ENCODE data around the gene SWI5.
A peak's percentile ranks its signal among the peaks of the same experiment; 100 is the strongest.
"Not testable (repeated sequence)": the region's sequence is repeated elsewhere in the genome, so short reads cannot be mapped to it uniquely, and the experiment has no call there.

The SWI5 gene

DNA sequence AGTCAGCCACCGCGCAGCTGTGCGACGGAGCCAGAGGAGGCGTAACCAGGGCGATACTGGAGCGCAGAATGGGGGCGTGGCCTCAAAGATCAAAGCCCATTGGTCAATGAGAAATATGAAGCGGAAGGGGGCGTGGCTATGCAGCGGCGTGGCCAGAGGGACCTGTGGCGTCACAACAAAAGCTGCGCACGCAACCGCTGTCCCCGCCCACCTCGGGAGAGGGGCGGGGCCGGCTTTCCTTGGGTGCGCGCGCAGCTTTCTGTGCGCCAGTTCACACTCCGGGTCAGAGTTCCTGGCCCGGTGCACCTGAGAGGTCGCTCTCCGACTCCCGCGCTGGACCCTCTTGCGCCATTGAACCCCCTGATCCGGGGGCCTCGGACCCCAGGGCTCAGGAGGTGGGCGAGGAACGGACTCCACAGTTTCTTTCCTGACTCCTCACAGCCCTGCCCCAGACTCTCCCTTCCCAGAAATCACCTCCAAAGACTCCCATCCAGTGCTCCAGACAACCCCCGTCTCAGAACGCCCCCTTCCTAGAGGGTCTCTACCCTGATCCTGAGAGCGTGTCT lies at the start of gene SWI5:
SWI5 (plus strand) TSS at position 269 of the 566 bp plus-strand sequence.
- DNase-seq, result peak; percentile 99

DNA sequence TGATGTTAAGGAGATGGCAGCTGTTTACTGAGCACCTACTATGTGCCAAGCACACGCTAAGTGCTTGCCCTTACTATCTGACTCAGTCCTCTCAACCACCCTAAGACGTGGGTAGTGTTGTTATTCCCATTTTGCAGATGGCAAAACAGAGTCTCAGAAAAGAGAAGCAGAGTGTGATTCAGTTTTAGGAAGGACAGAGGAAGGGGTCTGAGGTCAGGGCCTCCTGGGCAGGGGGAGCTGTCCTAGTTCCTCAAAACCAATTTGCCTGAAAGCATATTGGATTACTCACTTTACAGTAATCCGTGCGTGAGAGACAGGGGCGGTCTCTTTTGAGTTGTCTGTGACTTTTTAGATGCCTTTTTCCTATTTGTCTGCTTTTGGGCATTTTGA lies 49.7 kb upstream of the SWI5 start:
- DNase-seq, result peak; percentile 89

DNA sequence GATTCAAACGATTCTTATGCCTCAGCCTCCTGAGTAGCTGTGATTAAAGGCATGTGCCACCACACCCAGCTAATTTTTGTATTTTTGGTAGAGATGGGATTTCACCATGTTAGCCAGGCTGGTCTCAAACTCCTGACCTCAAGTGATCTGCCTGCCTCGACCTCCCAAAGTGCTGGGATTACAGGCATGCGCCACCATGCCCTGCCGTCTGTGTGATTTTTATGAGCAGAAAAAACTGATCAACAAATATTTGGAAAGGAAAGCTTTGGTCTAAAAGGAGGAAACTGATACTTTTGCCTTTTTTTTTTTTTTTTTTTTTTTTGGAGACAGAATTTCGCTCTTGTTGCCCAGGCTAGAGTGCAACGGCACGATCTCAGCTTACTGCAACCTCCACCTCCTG lies 45.2 kb upstream of the SWI5 start:
- DNase-seq, result not testable (repeated sequence)

DNA sequence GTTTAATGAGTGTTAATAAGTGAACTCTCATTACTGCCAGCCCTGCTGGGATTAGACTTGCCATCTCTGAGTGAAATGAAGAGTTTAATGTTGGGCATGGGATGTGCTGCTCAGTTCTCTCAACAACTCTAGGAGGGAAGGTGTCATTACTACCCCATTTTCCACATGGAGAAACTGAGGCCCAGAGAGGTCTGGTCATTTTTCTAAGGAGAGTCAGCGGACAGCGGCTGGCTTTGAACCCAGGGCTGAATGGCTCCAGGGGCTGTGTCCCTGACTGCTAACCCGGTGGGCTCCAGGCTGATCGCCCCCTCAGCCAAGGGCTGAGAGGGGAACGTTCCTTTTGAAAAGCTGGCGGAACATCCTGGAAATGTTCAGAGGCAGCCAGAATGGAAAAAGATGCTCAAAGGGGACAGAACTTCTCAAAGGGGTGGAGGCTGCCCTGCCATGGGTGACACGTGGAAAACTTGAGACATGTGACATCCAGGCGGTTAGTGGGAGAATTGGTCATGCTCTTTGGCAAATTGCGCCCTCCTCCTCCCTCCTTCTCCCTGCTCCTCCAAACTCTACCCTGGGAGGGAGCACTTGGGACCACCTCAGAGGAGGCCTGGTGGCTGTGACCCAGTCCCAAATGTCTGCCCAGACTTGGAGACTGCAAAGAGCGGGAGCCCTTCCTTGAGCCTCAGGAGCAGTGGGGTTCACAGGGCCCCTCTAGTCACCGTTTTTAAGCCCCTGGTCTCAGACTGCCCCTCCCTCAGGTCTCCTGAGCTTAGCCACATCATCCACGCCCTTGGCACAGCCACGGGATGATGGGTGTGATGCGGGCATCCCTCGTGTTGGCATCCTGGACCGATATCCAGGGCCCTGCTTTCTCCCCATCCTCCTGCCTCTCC lies 44.2 kb upstream of the SWI5 start:
- DNase-seq, result no peak

DNA sequence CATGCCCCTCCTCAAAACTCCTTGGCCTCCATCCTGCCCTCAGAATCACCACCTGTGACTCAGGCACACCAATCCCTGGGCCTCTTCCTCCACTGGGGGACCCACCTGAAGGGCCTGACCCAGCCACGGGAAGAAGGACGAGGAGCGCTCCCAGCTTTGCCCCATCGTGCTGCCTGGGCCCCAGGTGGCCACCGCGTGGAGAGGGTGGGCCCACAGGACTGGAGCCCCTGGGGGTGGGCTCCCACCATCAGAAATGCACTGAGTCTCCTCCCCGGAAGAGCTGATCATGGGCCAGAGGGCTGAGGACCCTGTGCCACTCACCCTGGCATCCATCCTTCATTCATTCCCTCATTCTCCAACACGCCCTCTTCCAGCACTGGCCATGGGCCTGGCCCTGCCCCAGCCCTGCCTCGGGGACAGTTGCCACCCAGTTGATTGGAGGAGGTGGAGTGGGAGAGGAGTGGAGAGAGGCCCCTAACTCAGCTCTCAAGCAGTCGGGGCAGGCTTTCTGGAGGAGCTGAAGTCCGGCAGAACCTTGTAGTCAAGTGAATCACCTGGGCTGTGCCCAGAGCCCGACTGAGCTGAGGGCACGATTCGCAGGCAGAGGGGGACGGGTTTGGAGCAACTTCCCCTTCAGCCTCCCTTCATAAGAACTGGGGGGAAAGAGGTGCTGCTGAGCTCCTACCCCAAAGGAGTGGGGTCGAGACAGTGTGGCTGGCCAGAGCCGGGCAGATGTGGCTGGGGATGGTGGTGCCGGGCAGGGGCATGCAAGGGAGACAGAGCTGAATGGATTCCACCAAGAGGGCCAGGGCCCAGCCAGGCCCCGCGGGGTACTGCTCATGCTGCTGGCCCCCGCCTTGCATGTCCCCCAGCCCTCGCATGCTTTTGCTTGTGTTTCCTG lies 43.3 kb upstream of the SWI5 start:
- DNase-seq, result no peak

DNA sequence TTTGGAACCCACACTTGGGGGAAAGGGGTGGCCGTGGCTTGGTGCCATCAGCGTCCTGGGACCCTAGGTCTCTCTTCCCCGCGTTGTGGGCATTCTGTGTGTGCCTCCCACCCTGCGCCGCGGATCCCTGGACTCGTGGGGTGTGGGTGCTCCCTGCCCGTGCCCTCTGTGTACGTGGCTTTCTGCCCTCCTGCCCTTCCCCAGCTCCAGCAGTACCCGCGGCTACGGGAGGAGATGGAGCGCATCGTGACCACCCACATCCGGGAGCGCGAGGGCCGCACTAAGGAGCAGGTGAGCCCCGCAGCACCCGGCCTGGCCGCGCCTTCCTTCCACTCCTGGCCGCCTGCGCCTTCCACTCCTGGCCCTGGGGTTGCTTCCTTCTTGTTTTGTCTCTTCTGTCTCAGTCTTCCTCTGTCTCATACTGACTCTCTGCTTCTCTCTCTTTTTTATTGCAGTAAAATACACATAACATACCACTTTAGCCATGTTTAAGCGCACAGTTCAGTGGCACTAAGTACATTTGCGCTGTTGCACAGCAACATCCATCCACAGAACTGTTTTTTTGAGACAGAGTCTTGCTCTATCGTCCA lies 42.2 kb upstream of the SWI5 start:
- DNase-seq, result no peak

DNA sequence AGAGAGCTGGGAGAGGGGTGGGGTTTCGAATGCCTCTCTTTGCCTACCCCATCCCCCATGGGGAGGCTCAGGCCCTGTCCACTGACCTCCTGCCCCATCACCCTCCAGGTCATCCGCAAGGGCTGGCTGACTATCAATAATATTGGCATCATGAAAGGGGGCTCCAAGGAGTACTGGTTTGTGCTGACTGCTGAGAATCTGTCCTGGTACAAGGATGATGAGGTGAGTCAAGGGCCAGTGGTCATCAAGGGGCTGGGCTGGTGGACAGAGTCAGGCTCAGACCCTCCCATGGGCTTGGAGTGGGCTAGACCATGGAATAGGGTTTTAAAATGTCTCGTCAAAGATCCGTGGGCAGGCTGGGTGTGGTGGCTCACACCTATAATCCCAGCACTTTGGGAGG lies 34.0 kb upstream of the SWI5 start:
- DNase-seq, result no peak

DNA sequence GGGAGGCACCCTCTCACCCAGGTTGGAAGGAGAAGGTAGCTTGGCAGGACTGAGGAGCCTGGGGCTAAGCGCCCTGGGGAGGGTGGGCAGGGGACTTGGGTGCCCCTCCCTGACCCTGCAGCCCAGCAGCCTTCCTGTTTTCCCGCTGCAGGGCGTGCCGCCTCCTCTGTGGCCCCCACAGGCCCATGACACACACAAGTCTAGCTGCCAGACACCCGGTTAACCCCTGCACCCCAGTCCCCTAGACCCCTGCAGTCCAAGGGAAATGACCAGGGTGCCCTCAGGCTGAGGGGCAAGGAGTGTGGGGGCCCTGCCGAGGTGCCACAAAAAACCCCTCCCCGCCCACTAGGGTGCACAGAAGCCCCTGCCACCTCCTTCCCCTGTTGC lies 33.3 kb upstream of the SWI5 start:
- no peak for DNase-seq

DNA sequence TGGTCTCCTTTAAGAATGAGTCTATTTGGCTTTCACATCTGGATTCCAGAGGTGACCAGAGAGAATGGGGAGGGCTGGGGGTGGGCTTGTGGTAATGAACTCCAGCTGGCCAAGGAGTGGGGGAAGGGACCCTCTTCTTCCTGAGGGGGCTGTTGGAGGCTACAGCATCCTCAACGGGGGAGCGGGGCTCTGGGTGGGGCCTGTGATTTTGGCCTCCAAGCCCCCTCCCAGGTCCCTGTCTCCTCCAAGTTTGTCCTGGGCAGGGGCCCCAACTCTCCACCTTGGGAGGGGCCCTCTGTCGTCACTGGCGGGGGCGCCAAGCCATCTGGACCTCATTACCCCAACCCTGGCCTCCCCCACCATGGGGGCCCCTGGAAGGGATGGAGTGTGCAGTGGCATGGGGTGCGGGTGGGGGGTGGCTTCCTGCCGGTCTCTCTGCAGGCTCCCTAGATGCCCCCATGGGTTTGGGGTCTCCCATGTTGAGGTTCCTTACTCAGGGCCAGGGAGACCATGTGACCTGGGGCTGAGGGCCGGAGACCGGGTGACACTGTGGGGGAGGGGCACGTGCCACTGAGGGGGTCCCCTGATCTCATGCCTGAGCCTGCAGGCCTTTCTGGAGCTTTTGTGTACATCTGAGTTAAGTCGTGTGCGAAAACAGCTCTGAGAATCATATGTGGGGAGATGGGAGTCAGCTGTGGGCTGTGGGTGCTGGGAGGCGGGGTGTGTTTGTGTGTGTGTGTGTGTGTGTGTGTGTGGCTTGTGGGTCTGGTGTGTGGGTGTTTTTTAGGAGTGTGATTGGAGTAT lies 32.7 kb upstream of the SWI5 start:
- DNase-seq, result no peak

DNA sequence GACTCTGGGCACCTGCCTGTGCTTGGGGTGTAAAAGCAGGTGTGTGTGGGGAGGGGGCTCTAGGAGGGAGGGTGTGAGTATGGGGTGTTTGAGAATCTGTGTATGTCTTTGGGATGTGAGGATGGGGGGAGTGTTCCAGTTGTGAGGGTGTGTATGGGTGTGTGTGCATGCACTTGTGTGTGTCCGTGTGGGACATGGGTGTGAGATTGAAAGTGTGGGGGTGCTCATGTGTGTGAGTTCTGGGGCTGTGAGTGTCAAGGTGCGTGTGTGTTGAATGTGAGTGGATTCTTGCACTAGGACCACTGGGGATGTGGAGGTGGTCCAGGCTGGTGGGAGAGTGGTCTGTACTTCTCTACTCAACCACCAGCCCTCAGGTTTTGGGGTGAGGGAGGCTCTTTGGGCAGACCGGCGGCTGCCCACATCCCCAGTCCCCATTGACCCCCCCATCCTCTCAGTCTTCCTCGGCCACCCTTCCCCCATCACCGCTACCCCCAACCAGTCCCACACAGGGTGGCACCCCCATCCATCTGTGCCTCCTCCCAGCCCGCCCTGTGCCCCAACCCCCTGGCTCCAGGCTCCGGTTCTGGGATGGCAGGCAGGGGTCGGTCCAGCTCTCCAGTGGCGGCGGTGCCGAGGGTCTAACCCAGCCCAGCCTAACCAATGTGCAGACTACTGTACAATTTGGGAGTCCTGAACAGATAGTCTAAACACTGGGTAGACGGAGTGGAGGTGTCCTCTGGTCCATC lies 31.8 kb upstream of the SWI5 start:
- no peak for DNase-seq

DNA sequence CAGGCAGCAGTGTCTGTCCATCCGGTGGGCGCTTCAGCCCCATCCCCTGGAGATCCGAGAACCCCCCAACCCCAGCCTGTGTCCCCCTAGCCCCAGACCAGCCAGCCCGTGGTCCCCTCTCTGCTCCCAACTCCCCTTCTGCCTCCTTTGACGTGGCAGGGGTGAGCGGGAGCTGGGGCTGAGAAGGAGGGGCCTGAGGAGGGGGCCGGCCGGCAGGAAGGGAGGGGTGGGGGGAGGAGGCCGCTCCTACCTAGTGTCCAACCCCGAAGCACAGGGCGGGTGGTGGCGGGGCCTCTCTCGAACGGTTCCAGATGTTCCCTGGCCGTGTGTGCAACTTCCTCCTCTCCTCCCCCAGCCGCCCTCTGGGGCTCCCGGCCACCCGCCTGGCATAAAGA lies 31.2 kb upstream of the SWI5 start:
- peak; percentile 84 for DNase-seq

DNA sequence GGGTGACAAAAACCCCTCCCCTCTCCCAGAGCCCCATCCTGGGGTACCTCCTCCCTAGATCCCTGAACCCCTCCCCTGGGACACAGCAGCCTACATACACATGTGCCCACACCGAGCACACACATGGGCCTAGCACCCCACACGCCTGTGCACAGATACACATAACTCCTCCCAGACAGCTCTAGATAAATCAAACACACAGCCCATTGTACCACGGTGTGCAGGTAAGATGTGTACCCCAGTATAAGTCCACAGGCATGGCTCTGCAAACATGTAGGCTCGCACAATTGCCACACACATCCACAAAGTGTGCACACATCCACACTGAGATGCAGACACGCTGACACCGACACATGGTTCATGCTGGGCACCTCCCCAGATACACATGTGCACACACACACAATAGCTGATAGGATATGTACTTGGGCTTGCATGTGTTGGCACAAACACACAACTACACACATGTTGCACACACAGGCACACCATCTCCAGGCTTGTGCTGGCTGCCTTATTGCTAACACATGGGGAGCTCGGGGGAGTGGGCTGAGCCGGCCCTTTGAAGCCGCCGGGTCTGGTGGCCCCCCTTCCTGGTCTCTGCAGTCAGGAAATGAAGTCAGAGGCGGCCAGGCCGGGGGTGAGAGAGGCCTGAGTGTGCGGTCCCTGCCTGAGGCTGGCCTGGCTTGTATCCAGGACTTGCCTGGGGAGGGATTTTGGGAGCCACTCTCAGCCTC lies 30.5 kb upstream of the SWI5 start:
- peak; percentile 60 for DNase-seq

DNA sequence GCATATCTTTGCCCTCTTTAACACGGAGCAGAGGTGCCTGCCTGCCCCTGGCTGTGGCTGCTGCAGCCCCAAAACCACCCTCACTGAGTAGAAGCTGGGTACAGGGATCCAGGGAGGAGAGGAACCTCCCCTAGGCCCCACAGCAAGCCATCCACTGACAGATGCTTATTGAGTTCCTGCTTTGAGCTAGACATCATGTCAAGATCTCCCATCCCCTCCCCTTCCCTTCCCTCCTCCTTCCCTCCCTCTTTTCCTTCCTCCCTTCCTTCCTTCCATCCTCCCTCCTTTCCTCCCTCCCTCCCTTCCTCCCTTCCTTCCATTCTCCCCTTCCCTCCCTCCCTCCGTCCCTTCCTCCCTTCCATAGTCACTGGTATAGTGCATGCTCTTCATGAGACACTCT lies 29.6 kb upstream of the SWI5 start:
- DNase-seq, result no peak

DNA sequence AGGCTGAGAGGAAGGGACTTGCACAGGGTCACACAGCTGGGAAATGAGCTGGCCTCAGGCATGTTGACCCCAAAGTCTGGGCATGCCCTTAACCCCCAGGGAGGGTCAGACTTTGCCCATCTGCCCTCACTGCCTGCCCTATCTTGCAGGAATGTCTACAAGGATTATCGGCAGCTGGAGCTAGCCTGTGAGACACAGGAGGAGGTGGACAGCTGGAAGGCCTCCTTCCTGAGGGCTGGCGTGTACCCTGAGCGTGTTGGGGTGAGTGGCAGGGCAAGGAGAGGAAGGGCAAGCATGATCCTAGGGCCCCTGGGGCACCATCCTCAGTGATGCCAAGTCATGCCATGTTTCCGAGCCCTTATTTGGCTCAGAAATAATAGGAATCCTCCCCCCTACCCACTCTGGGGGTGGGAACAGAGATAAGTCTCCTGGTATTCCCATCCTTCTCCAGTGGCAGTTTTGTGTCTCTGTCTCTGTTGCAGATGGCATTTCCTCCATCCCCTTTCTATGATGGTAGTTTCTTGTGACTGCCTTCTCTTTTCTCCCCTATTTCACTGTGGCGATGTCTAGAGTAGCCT lies 28.8 kb upstream of the SWI5 start:
- no peak for DNase-seq

DNA sequence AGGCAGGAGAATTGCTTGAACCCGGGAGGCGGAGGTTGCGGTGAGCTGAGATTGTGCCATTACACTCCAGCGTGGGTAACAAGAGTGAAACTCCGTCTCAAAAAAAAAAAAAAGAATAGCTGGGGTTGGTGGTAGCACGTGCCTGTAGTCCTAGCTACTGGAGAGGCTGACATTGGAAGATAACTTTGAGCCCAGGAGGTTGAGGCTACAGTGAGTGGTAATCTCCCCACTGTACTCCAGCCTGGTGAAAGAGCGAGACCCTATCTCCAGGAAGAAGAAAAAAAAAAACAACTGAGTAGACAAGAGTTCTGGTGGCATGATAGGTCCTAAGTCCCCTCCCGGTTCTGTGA lies 26.5 kb upstream of the SWI5 start:
- DNase-seq, result no peak

DNA sequence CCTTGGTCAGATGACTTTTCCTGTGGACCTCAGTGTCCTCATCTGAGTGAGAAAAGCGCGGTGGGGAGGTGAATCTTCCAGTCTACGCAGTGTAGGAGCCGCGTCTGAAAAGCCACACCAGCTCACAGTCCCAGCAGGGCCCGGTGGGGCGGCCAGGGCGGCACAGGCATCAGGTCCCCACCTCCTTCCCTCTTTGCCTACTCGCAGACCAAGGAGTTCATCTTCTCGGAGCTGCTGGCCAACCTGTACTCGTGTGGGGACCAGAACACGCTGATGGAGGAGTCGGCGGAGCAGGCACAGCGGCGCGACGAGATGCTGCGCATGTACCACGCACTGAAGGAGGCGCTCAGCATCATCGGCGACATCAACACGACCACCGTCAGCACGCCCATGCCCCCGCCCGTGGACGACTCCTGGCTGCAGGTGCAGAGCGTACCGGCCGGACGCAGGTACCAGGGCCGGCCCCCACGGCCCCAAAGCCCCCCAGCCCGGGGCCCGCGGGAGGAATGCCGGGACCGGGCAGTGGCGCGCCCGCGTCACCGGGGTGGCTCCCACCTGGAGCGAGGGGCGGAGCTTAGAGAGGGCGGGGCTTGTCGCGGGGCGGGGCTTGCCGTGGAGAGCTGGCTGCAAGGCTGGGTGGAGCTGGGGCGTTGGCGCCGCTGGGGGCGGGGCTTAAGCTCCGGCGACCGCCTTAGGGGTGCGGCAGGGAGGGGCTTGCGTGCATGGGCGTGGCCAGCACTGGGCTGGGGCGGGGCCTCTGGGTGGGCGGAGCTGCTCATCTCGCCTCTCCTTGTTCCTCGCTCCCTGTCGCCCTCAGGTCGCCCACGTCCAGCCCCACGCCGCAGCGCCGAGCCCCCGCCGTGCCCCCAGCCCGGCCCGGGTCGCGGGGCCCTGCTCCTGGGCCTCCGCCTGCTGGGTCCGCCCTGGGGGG lies 25.9 kb upstream of the SWI5 start:
- peak; percentile 80 for DNase-seq

DNA sequence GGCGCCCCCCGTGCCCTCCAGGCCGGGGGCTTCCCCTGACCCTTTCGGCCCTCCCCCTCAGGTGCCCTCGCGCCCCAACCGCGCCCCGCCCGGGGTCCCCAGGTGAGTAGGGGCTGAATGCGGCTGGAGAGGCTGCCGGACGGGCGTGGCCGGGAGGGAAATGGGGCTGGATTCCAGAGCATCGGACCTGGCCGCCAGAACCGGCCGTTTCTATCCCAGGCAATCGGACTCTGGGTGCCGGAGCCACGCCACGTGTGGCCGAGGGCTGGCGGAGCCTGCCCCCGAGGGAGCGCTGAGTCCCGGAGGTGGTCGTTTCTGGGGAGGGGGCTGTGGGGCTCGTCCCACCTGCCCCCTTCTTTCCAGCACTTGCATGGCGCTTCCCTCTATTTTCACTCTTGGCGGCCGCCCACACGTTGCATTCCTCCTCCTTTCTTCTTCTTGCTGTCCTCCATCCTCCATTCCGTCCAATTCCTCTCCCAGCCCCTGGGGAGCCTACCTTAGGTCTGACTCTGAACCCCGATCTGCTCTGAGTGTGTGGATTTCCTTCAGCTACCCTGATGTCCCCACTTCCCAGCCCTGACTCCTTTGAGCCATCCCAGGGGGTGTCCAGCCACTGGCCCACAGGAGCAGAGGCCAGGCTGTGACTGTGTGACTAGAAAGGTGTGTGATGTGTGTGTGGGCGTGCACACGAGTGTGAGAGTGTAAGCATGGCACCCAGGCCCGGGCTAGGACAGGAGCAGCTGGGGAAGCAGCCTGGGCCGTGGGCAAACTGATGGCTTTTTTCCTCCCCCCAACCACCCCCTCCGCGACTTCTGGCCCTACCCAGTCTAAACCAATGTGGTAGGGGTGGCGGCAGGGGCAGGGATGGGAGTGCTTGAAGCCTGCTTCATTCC lies 25.0 kb upstream of the SWI5 start:
- DNase-seq, result no peak

DNA sequence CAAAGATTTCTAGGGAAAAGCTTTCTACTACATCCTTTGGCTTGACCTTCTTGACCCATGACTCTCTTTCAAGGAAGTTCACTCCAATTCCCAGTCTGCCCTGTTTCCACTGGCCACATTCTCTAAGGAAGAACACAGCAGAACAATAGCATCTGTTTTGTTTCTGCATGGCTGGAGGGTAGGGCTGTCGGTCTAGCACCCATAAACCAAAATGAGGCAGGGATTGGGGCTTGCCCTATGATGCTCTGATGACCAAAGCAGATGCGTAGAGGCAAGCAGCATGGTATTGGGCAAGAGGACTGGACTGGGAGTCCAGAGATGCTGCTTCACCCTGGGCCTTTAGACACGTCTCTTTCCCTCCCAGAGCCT lies 24.4 kb upstream of the SWI5 start:
- no peak for DNase-seq
